GM18526 (cell line): ENCODE data around the gene FLNA.

ENCODE experiments used
- POLR2A ChIP-seq: IDR thresholded peaks from 3 replicates; pipeline ENCODE4 v1.6.1; 2011; ENCODE audit not compliant: insufficient read length; ENCODE audit errors: extremely low read depth

The FLNA gene

DNA sequence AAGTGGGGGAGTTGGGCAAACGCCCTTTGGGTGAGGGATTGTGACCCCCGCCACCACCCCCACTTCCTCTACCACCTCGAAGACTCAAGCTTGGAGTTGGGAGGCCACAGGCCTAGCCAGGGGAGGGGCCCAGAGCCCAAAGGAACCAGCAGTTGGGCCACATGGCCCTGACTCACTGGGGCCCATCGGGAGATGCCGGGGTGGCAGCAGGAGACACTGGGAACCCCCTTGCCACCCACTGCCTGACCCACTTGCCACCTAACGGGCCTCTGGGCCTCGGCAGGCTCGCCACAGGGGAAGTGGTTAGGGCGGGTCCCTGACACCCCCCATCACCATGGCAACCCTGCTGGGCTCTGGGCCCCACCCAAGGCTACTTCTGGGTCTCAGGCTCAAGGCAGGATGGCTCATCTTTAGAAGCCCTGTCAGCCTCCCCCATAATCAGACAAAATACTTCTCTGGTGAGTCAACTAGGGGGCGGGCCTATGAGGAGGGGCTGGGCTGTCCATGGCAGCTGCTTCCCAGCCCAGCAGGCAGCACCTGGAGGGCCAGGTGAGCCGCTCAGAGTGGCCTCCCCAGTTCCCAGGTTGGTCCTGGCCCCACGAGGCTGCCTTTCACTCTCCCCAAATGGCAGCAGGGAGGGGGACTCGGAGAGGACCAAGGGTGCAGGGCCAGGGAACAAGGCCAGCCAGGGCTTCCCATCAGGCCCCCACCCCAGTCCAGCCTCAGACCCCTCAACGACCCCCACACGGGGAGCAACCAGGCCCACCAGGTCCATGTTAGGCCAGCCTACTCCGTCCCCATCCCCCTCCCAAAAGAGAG, 5.6 kb downstream of the FLNA start:
- TF ChIP-seq POLR2A = peak; percentile 21

DNA sequence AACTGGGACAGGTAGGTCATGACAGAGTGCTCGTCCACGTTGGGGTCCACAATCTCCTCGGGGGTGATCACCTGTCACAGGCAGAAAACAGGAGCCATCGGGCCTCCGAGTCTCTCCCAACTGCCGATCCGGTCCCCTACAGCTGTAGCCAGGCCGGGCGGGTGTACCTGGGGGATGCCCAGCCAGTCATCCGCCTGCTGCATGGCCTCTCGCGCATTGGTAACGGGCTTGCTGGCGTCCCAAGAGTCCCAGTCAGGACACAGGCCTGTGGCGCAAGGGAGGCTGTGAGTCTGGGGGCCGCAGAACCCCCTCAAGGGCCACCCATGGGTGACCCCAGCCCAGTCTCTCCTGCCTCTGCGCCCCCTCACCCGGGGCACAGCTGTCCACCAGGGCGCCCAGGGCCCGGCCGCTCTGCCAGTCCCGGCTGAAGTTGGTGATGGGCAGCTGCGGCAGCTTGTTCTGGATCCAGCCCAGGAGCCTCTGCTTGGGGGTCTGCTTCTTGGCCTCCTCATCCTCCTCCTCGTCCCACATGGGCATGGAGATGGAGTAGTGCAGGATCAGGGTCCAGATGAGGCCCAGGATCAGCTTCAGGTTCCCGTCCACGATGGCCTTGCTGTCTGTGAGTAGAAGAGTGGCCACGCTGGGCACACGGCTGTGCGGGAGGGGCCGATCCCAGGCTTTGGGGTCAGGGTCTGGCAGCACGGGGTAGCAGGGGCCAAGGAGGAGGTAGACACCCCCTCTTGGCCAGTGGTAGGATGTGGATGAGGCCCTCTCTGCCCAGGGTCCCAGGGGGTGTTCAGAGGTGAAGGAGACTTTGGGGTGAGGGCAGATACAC, 6.7 kb downstream of the FLNA start:
- no peak for TF ChIP-seq POLR2A

DNA sequence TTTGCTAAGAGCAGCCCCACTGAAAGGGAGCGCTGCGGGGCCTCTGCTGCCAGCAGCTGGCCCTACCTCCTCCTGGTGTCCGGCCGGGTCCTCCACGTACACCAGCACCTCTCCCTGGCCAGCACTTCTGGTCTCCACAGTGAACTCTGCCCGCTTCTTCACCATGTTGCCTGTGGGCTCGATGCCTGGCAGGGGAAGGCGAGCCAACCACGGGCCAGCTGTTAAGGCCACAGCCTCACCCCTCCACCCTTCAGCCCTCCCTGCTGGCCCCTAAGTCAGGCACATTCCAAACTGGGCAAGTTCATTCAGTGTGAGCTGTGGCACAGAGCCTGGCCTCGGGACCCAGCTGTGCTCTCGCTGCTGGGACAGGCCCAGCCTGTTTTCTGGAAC, 7.8 kb downstream of the FLNA start:
- TF ChIP-seq POLR2A = no peak

DNA sequence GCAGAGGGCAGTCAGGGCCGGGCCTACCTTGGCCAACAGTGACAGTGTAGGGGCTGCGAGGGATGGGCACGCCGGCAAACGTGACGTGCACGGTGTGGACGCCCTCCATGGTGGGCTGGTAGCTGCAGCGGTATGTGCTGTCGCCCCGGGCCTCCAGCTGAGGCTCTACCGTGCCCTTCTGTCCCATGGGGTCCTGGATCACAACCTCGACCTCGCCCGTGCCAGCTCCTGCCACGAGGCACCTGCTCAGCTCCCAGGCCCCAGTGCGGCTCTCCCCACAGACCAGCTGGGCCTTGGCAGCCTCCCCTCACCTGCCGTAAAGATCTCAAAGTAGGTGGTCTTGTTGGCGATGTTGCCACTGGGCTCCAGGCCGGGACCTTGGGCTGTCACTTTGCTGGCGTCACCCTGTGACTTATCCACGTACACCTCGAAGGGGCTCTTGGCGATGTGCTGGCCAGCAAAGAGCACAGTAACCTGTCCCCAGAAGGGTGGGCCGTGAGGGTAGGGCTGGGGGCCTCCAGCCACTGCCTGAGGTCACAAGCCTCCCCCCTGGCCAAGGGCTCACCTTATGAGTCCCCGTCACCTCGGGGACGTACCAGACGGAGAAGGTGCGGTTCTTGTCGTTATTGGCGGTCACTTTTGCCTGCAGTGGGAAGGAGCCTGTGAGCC, 8.3 kb downstream of the FLNA start:
- no peak for TF ChIP-seq POLR2A

DNA sequence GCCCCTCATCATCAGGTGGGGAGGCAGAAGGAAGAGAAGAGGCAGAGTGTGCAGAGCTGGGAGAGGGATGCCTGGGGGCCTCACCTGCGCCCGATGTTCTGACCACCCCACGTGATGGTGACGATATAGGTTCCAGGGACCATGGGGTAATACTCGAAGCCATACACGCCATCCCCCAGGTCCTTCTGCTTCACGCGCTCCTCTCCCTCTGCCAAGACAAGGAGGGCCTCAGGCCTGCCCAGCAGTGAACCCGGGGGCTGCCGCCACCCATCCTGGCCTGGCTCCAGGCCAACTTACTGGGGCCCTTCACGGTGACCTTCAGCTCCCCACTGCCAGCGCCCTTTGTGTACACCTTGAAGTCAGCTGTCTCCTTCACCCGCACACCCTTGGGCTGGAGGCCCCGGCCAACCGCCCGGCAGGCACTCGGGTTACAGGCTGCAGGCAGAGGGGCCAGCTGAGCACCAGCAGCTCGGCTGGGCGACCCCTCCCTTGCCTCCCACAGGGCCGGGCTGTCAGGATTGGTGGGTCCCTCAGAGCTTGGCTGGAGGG, 9.3 kb downstream of the FLNA start:
- TF ChIP-seq POLR2A = no peak

DNA sequence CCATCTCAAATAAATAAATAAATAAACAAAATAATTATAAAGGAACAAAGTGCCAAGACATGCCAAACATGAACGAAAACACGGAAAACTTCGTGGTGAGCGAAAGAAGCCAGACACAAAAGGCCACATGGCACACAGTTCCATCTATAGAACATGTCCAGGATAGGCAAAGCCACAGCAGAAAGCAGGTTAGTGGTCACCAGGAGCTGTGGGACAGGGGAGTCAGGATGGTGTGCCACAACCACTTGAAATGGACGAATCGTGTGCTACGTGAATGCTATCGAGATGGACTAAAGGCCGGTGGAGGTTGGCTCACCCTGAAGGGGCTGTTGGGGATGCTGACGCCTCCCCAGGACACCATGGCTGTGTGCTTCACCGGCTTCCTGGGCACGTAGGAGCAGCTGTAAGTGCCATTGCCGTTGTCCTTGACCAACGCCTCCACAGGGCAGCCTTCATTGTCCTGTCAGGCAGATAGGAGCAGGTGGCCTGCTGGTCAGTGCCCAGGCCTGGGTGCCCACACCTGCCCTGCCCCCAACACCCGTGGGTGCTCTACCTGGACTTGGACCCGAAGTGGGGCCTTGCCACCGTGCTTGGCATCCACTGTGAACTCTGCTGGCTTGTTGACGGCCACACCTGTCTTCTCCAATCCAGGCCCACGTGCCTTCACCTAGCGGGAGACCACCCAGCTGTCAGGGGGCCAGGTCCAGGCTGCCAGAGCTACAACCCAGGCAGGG, 10.6 kb downstream of the FLNA start:
- no peak for TF ChIP-seq POLR2A

DNA sequence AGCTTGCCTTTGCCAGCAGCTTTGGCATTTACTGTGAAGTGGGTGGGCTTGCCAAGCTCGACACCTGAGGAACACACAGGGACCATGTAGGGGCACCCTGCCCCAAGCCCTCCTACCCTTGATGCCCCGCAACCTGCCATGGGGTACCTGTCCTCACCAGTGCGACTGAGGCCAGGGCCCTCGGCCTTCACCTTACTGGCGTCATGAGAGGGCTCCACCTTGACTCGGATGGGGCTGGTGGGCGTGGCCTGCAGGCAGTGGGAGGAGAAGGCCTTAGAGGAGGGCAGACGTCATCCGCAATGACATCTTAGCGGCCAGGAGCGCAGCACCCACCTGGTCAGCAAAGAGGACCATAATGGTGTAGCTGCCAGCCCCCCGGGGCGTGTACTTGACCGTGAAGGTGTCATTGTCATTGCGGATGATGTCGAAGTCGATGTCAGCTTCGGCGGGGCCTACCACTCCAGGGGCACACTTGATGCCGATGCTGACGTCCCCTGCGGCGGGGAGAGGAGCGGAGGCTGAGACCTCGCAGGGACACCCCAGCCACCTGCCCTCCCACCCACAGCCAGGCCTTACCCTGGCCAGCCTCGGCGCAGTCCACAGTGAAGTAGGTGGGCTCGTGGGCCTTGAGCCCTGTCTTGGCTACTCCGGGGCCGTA, 12.2 kb downstream of the FLNA start:
- TF ChIP-seq POLR2A = no peak

DNA sequence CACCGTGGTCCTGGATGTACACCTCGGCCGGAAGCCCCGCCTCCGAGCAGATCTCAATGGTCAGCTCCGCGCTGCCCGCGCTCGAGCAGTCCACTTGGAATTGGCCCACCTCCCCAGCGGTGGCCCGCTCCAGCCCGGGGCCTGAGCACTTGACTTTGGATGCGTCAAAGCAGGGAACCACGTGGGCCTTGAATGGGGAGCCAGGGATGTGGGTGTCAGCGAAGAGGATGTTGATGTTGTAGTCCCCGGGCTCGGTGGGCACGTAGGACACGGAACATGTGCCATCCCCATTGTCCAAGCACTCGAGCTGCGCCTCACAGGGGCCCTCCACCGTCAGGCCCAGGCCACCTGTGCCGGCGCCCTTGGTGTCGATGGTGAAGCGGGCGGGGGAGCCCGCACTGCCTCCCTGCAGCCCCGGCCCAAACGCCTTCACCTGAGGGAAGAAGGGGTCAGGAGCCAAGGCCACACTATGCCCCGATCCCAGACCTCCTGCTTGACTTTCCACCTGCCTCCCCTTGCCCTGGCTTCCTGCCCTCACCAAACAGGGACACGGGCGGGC, 14.2 kb downstream of the FLNA start:
- no peak for TF ChIP-seq POLR2A

DNA sequence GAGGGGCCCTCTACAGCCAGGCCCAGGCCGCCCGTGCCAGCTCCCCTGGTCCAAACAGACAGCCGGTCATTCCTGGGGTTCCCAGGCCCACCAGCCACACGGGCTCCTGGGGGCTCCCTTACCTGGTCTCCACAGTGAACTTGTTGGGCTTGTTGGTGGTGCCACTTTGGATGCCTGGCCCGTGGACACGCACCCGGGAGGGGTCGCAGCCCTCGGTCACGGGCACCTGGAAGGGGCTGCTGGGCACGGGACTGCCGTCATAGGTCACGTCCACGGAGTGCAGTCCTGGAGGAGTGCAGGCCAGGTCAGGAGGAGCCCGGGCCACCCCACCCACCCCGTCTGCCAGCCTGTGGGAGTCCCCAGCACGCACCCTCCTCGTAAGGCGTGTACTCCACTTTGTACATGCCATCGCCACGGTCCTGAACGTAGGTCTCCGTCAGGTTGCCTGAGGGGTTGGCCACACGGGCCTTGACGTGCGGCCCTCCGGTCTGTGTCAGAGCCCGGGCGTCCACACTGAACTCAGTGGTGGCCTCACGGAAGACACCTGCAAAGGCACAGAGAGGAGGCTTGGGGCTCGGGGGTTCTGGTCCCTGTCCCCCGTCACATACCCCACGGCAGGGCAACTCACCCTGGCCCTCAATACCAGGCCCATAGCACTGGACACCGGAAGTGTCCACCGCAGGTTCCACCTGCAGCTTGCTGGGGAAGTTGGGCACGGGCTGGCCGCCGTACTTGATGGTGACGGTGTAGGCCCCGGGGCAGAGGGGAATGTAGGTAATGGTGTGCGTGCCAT, 14.9 kb downstream of the FLNA start:
- no peak for TF ChIP-seq POLR2A

DNA sequence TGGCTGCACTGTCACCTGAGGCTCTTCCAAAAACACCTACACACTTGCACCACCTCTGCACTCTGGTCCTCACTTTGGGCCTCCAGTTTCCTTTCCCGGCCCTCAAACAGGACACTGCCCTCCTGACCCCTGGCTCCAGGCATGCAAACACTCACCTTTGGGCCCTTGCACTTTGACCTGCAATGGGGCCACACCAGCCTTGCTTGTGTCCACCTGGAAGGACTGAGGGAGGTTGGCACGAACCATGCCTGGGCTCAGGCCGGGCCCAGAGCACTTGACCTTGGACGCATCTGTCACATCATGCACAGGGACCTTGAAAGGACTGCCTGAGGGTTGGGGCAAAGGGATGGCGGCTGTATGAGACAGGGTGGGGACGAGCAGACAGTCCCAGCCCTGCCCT, 15.6 kb downstream of the FLNA start:
- TF ChIP-seq POLR2A = no peak

DNA sequence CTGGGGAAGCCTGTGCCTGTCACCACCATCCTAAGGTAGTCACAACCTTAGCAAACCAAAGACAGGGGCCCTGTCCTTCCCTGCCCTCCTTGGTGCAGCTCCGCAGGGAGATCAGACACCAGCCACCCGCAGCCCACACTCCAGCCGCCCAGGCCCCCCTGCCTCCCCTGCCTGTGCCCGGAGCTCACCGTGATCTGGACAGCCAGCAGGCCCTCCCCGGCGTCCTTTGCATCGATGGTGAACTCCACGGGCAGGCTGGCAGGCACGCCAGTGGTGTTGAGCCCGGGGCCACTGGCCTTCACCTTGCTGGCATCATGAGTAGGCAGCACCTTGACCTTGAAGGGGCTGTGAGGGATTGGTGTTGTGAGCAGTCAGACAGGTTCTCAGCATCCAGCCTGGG, 16.4 kb downstream of the FLNA start:
- no peak for TF ChIP-seq POLR2A

DNA sequence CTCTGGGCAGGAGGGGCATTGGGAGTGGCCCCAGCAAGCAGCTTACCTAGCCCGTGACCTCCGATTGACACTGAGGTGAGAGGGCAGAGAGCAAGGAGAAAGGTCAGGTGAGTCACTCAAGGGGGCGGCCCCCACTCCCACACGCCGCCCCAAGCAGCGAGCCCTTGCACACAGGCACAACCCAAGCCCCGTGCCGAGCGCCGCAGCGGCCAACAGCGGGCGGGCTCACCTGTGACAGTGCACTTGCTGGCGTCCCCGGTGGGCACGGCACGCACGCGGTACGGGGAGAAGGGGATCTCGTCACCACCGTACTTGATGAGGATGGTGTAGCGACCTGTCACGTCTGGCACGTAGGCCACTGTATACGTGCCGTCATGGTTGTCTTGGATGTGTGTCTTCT, 17.2 kb downstream of the FLNA start:
- no peak for TF ChIP-seq POLR2A

DNA sequence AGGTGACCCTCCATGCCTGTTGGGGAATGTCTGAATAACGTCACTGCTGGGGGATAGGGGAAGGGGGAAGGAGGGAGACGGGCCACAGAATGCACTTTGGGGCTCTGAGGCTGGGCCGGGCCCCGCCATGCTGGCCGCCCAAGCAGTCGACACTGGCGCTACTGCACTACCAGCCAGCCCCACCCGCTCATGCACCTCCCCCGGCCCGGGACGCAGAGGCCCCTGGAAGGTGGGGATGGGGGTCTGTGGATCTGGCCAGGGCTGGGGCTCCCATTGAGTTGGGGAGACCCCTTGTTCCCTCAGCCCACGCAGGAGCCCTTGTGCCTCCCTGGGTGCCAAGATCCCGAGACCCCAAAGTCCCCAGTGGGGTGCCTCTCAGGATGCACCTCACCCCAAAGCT, 17.8 kb downstream of the FLNA start:
- TF ChIP-seq POLR2A = no peak
